ENCODE results near the gene PMP22.

The PMP22 gene

GRCh38 chr17:15265131-15265530 lies at the start of gene PMP22:
Gene PMP22, minus strand, starts transcription at chr17:15265326. Its CDS starts 4,599 bp downstream, at chr17:15260727.
- no peak for DNase-seq

- DNase-seq, result no peak
These were observed 46.9 kb upstream of the PMP22 start for GRCh38 chr17:15311996-15312395.

GRCh38 chr17:15309793-15310192 lies 44.7 kb upstream of the PMP22 start:
- DNase-seq, result no peak

- no peak for DNase-seq
These were observed 44.1 kb upstream of the PMP22 start for GRCh38 chr17:15309236-15309635.

- no peak for DNase-seq
These were observed 43.6 kb upstream of the PMP22 start for GRCh38 chr17:15308758-15309157.

- no peak for DNase-seq
These were observed 42.6 kb upstream of the PMP22 start for GRCh38 chr17:15307710-15308111.

GRCh38 chr17:15303851-15304250 lies 38.7 kb upstream of the PMP22 start:
- DNase-seq, result no peak

- no peak for DNase-seq
These were observed 38.1 kb upstream of the PMP22 start for GRCh38 chr17:15303268-15303667.

- no peak for DNase-seq
These were observed 36.7 kb upstream of the PMP22 start for GRCh38 chr17:15301845-15302244.

- DNase-seq, result no peak
These were observed 33.0 kb upstream of the PMP22 start for GRCh38 chr17:15298176-15298575.

GRCh38 chr17:15293558-15293957 lies 28.4 kb upstream of the PMP22 start:
- DNase-seq, result no peak

GRCh38 chr17:15291674-15292361 lies 26.7 kb upstream of the PMP22 start:
- no peak for DNase-seq

- DNase-seq, result no peak
These were observed 25.5 kb upstream of the PMP22 start for GRCh38 chr17:15290605-15291004.

GRCh38 chr17:15289285-15290183 lies 24.4 kb upstream of the PMP22 start:
- no peak for DNase-seq

- DNase-seq, result no peak
These were observed 23.7 kb upstream of the PMP22 start for GRCh38 chr17:15288859-15289258.

GRCh38 chr17:15287538-15288267 lies 22.6 kb upstream of the PMP22 start:
- no peak for DNase-seq

GRCh38 chr17:15285466-15285865 lies 20.3 kb upstream of the PMP22 start:
- DNase-seq, result no peak

GRCh38 chr17:15284537-15284936 lies 19.4 kb upstream of the PMP22 start:
- no peak for DNase-seq

- no peak for DNase-seq
These were observed 19.0 kb upstream of the PMP22 start for GRCh38 chr17:15284107-15284506.

GRCh38 chr17:15281909-15282308 lies 16.8 kb upstream of the PMP22 start:
- DNase-seq, result no peak

- DNase-seq, result no peak
These were observed 13.9 kb upstream of the PMP22 start for GRCh38 chr17:15278924-15279477.

GRCh38 chr17:15278380-15278779 lies 13.3 kb upstream of the PMP22 start:
- no peak for DNase-seq

- no peak for DNase-seq
These were observed 8.9 kb upstream of the PMP22 start for GRCh38 chr17:15274017-15274416.

All from bone marrow (tissue), 2 donors.